ENCODE data around the gene USP12. TPM values are rescaled to one million over a fixed set of nuclear protein-coding genes. Genes with fewer than 3 reads are reported as not detected.

Gene USP12
- total and polyA plus RNA-seq, 2 experiments from 2014 or later, result 18.4 to 39.3 TPM

DNA sequence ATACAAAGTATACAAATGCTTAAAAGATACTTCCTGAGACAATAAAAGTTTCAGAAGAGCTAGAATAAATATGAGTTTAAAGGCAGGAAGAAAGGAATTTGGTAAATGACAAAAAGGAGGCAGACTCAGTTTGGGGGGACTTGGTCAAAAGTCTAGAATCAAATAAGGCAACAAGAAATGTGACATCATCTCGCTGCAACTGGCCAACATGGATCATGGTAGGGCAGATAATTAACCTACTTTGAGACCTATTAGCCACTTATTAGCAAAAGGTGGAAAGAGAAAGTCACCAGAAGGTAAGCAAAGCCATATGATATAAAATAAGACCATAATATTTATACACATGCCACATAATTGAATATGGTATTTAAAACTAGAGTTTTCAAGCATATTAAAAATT lies 5.3 kb downstream of the USP12 start (continued):
- TF ChIP-seq, protein P1, sequence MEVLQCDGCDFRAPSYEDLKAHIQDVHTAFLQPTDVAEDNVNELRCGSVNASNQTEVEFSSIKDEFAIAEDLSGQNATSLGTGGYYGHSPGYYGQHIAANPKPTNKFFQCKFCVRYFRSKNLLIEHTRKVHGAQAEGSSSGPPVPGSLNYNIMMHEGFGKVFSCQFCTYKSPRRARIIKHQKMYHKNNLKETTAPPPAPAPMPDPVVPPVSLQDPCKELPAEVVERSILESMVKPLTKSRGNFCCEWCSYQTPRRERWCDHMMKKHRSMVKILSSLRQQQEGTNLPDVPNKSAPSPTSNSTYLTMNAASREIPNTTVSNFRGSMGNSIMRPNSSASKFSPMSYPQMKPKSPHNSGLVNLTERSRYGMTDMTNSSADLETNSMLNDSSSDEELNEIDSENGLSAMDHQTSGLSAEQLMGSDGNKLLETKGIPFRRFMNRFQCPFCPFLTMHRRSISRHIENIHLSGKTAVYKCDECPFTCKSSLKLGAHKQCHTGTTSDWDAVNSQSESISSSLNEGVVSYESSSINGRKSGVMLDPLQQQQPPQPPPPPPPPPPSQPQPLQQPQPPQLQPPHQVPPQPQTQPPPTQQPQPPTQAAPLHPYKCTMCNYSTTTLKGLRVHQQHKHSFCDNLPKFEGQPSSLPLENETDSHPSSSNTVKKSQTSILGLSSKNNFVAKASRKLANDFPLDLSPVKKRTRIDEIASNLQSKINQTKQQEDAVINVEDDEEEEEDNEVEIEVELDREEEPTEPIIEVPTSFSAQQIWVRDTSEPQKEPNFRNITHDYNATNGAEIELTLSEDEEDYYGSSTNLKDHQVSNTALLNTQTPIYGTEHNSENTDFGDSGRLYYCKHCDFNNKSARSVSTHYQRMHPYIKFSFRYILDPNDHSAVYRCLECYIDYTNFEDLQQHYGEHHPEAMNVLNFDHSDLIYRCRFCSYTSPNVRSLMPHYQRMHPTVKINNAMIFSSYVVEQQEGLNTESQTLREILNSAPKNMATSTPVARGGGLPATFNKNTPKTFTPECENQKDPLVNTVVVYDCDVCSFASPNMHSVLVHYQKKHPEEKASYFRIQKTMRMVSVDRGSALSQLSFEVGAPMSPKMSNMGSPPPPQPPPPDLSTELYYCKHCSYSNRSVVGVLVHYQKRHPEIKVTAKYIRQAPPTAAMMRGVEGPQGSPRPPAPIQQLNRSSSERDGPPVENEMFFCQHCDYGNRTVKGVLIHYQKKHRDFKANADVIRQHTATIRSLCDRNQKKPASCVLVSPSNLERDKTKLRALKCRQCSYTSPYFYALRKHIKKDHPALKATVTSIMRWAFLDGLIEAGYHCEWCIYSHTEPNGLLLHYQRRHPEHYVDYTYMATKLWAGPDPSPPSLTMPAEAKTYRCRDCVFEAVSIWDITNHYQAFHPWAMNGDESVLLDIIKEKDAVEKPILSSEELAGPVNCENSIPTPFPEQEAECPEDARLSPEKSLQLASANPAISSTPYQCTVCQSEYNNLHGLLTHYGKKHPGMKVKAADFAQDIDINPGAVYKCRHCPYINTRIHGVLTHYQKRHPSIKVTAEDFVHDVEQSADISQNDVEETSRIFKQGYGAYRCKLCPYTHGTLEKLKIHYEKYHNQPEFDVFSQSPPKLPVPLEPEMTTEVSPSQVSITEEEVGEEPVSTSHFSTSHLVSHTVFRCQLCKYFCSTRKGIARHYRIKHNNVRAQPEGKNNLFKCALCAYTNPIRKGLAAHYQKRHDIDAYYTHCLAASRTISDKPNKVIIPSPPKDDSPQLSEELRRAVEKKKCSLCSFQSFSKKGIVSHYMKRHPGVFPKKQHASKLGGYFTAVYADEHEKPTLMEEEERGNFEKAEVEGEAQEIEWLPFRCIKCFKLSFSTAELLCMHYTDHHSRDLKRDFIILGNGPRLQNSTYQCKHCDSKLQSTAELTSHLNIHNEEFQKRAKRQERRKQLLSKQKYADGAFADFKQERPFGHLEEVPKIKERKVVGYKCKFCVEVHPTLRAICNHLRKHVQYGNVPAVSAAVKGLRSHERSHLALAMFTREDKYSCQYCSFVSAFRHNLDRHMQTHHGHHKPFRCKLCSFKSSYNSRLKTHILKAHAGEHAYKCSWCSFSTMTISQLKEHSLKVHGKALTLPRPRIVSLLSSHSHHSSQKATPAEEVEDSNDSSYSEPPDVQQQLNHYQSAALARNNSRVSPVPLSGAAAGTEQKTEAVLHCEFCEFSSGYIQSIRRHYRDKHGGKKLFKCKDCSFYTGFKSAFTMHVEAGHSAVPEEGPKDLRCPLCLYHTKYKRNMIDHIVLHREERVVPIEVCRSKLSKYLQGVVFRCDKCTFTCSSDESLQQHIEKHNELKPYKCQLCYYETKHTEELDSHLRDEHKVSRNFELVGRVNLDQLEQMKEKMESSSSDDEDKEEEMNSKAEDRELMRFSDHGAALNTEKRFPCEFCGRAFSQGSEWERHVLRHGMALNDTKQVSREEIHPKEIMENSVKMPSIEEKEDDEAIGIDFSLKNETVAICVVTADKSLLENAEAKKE (CRISPR knock-in tag; IDR thresholded peaks at IDR 0.05), result no peak
- no peak for TF ChIP-seq STAT1 (IDR thresholded peaks at IDR 0.05; ENCODE audit: unreplicated experiment)
- TF ChIP-seq, protein P2, sequence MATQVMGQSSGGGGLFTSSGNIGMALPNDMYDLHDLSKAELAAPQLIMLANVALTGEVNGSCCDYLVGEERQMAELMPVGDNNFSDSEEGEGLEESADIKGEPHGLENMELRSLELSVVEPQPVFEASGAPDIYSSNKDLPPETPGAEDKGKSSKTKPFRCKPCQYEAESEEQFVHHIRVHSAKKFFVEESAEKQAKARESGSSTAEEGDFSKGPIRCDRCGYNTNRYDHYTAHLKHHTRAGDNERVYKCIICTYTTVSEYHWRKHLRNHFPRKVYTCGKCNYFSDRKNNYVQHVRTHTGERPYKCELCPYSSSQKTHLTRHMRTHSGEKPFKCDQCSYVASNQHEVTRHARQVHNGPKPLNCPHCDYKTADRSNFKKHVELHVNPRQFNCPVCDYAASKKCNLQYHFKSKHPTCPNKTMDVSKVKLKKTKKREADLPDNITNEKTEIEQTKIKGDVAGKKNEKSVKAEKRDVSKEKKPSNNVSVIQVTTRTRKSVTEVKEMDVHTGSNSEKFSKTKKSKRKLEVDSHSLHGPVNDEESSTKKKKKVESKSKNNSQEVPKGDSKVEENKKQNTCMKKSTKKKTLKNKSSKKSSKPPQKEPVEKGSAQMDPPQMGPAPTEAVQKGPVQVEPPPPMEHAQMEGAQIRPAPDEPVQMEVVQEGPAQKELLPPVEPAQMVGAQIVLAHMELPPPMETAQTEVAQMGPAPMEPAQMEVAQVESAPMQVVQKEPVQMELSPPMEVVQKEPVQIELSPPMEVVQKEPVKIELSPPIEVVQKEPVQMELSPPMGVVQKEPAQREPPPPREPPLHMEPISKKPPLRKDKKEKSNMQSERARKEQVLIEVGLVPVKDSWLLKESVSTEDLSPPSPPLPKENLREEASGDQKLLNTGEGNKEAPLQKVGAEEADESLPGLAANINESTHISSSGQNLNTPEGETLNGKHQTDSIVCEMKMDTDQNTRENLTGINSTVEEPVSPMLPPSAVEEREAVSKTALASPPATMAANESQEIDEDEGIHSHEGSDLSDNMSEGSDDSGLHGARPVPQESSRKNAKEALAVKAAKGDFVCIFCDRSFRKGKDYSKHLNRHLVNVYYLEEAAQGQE (IDR thresholded peaks at IDR 0.05; ENCODE audit: unreplicated experiment), result no peak
- TF ChIP-seq POLR2AphosphoS5 (IDR thresholded peaks at IDR 0.05; ENCODE audit: low read depth), result no peak
- TF ChIP-seq, protein P3, sequence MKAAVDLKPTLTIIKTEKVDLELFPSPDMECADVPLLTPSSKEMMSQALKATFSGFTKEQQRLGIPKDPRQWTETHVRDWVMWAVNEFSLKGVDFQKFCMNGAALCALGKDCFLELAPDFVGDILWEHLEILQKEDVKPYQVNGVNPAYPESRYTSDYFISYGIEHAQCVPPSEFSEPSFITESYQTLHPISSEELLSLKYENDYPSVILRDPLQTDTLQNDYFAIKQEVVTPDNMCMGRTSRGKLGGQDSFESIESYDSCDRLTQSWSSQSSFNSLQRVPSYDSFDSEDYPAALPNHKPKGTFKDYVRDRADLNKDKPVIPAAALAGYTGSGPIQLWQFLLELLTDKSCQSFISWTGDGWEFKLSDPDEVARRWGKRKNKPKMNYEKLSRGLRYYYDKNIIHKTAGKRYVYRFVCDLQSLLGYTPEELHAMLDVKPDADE (IDR thresholded peaks at IDR 0.05), result no peak

Measured in GM23338 (cell line).